ENCODE data around the gene ROBO1. TPM values are rescaled to one million over a fixed set of nuclear protein-coding genes. Genes with fewer than 3 reads are reported as not detected.

Gene ROBO1
- total and polyA plus RNA-seq, 2 of the 8 experiments (the other 6 are each of a cell fraction or from before 2014, with no cell fraction given): 51.4 to 91.0 TPM

- TF ChIP-seq, protein P1, sequence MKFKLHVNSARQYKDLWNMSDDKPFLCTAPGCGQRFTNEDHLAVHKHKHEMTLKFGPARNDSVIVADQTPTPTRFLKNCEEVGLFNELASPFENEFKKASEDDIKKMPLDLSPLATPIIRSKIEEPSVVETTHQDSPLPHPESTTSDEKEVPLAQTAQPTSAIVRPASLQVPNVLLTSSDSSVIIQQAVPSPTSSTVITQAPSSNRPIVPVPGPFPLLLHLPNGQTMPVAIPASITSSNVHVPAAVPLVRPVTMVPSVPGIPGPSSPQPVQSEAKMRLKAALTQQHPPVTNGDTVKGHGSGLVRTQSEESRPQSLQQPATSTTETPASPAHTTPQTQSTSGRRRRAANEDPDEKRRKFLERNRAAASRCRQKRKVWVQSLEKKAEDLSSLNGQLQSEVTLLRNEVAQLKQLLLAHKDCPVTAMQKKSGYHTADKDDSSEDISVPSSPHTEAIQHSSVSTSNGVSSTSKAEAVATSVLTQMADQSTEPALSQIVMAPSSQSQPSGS (IDR thresholded peaks at IDR 0.05; ENCODE audit: low read length): no peak
- TF ChIP-seq CHD7 (IDR thresholded peaks at IDR 0.05; ENCODE audit: insufficient replicate concordance, low read length): no peak
- TF ChIP-seq, protein P2, sequence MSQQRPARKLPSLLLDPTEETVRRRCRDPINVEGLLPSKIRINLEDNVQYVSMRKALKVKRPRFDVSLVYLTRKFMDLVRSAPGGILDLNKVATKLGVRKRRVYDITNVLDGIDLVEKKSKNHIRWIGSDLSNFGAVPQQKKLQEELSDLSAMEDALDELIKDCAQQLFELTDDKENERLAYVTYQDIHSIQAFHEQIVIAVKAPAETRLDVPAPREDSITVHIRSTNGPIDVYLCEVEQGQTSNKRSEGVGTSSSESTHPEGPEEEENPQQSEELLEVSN (IDR thresholded peaks at IDR 0.05): no peak
- TF ChIP-seq RAD21 (IDR thresholded peaks at IDR 0.05 in 1 of 2, conservative IDR thresholded peaks at IDR 0.05 in 1 of 2; ENCODE audit: low read depth in 2 of 2, low read length in 2 of 2): no peak
- TF ChIP-seq ATF3 (IDR thresholded peaks at IDR 0.05; ENCODE audit: insufficient read depth, low read depth, low read length): no peak
- TF ChIP-seq TBP (IDR thresholded peaks at IDR 0.05; ENCODE audit: low read depth, low read length): no peak
- no peak for TF ChIP-seq RBBP5 (IDR thresholded peaks at IDR 0.05; ENCODE audit: borderline replicate concordance, low read depth, low read length)
- no peak for TF ChIP-seq BCL11A (IDR thresholded peaks at IDR 0.05; ENCODE audit: low read depth in 2 of 2, low read length in 2 of 2)
Measured at GRCh38 chr3:79056498-79056897, 711.3 kb downstream of the ROBO1 start (continued).
